Measurements from ENCODE around the gene PTPN14. TPM values are rescaled to one million over a fixed set of nuclear protein-coding genes. Genes with fewer than 3 reads are reported as not detected.
"Not testable (repeated sequence)": the region's sequence is repeated elsewhere in the genome, so short reads cannot be mapped to it uniquely, and the experiment has no call there.

PTPN14 gene
- total RNA-seq, 2 donors from 2014 or later, result 9.8 to 11.8 TPM

DNA sequence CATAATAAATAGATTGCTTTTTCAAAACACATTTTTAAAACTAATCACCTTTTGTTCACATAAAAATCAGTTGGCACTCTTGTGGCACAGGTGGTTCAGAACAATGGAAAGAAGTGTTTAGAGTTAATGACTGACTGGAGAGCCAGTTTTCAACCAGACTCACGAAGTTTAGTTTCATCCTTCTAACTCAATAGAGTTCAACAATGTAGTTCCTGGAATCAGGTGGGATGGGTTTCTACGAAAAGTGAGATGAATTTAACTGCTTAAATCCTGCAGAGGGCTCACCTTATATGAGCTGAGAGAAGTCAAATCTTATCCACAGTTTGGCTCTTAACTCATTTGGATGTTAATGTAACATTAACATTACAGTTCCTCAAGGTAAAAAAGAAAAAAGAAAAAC, 153.9 kb downstream of the PTPN14 start:
- Histone ChIP-seq H3K36me3 (no peaks in the 10 kb centered on the region), H3K27ac (no peak overlapping the region), H3K4me3 (no peak overlapping the region), H3K9me3 (no peaks in the 10 kb centered on the region), H3K9ac (ENCODE audit: low read depth in 2 of 2, low read length in 2 of 2) (no peak overlapping the region), H3K27me3 (no peaks in the 10 kb centered on the region), H3K4me1 (no peaks in the 10 kb centered on the region)
- intact Hi-C loops (cut with DNase I), result no loop called here
- no peak for TF ChIP-seq CTCF (IDR thresholded peaks at IDR 0.05)
- DNase-seq, result no peak

DNA sequence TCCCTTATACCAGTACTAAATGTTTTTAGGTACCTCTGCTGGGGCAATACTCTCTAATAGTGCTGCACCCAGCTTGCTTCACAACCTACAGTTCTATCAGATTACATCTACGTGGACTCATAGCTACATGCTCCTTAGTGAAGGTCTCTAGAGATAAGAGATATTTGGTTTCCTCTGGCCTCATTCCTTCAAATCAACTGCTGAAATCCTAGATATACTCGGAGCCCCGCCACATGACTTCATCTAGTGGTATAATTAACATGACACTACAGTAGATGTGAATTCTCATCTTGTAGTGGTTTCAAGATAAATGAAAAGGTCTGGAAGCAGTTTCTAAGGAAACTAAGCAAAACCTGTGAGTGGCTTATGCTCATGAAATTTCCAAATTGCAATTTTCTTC, 155.1 kb downstream of the PTPN14 start:
- intact Hi-C loops (cut with DNase I), result no loop called here
- no peak overlapping the region for H3K9ac ChIP-seq (ENCODE audit: low read depth in 2 of 2, low read length in 2 of 2)
- H3K9me3 ChIP-seq, result no peaks in the 10 kb centered on the region
- no peak overlapping the region for H3K4me3 ChIP-seq
- no peaks in the 10 kb centered on the region for H3K27me3 ChIP-seq
- H3K4me1 ChIP-seq, result no peaks in the 10 kb centered on the region
- H3K27ac ChIP-seq, result no peak overlapping the region
- no peaks in the 10 kb centered on the region for H3K36me3 ChIP-seq
- no peak for TF ChIP-seq CTCF (IDR thresholded peaks at IDR 0.05)
- DNase-seq, result no peak

- intact Hi-C loops (cut with DNase I); H3K4me1 ChIP-seq: not testable (repeated sequence)
Measured at GRCh38 chr1:214394569-214394968, 156.8 kb downstream of the PTPN14 start.

GRCh38 chr1:214393086-214393485, 158.3 kb downstream of the PTPN14 start:
- H3K4me3 ChIP-seq, result no peak overlapping the region
- intact Hi-C loops (cut with DNase I), result no loop called here

More at GRCh38 chr1:214394569-214394968, 156.8 kb downstream of the PTPN14 start:
- H3K36me3 ChIP-seq; DNase-seq; H3K27me3 ChIP-seq; H3K9me3 ChIP-seq; H3K4me3 ChIP-seq; H3K27ac ChIP-seq; H3K9ac ChIP-seq (ENCODE audit: low read depth in 2 of 2, low read length in 2 of 2): not testable (repeated sequence)

GRCh38 chr1:214391873-214392645, 159.3 kb downstream of the PTPN14 start:
- no peak for DNase-seq
- intact Hi-C loops (cut with DNase I), result no loop called here

More at GRCh38 chr1:214393086-214393485, 158.3 kb downstream of the PTPN14 start:
- H3K9me3 ChIP-seq, result no peaks in the 10 kb centered on the region
- H3K4me1 ChIP-seq, result no peaks in the 10 kb centered on the region
- H3K27me3 ChIP-seq, result no peaks in the 10 kb centered on the region
- no peak for TF ChIP-seq CTCF (IDR thresholded peaks at IDR 0.05)
- H3K27ac ChIP-seq, result no peak overlapping the region
- H3K9ac ChIP-seq (ENCODE audit: low read depth in 2 of 2, low read length in 2 of 2), result no peak overlapping the region
- no peak for DNase-seq
- no peaks in the 10 kb centered on the region for H3K36me3 ChIP-seq

More at GRCh38 chr1:214391873-214392645, 159.3 kb downstream of the PTPN14 start:
- no peak for TF ChIP-seq CTCF (IDR thresholded peaks at IDR 0.05)
- Histone ChIP-seq H3K27ac (no peak overlapping the region), H3K9ac (ENCODE audit: low read depth in 2 of 2, low read length in 2 of 2) (no peak overlapping the region), H3K9me3 (no peaks in the 10 kb centered on the region), H3K36me3 (no peaks in the 10 kb centered on the region), H3K27me3 (no peaks in the 10 kb centered on the region), H3K4me1 (no peaks in the 10 kb centered on the region), H3K4me3 (no peak overlapping the region)
